ENCODE results near the gene SELENOH. TPM values are rescaled to one million over a fixed set of nuclear protein-coding genes. Genes with fewer than 3 reads are reported as not detected.

SELENOH gene
- total RNA-seq, 4 donors from 2014 or later, result 75.2 to 166 (median 112) TPM

GRCh38 chr11:57752954-57753353, 11.7 kb downstream of the SELENOH start:
- intact Hi-C loops (cut with DNase I), result loop anchor here (10.0 kb wide), 1 partner anchor 532 kb away; no protein-coding TSS in a partner anchor
- no peak for DNase-seq
- 91 to 94% methylated on average over 6 to 18 of the region's 30 CpGs for WGBS, 2 donors
- TF ChIP-seq, protein P1, sequence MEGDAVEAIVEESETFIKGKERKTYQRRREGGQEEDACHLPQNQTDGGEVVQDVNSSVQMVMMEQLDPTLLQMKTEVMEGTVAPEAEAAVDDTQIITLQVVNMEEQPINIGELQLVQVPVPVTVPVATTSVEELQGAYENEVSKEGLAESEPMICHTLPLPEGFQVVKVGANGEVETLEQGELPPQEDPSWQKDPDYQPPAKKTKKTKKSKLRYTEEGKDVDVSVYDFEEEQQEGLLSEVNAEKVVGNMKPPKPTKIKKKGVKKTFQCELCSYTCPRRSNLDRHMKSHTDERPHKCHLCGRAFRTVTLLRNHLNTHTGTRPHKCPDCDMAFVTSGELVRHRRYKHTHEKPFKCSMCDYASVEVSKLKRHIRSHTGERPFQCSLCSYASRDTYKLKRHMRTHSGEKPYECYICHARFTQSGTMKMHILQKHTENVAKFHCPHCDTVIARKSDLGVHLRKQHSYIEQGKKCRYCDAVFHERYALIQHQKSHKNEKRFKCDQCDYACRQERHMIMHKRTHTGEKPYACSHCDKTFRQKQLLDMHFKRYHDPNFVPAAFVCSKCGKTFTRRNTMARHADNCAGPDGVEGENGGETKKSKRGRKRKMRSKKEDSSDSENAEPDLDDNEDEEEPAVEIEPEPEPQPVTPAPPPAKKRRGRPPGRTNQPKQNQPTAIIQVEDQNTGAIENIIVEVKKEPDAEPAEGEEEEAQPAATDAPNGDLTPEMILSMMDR (IDR thresholded peaks at IDR 0.05), result no peak
- no peak for TF ChIP-seq POLR2A (IDR thresholded peaks at IDR 0.05)
- Histone ChIP-seq H3K4me1 (peaks cover 0 to 16% (median 0%) of the 10 kb centered on the region in 3 donors), H3K27me3 (no peaks in the 10 kb centered on the region), H3K9me3 (no peaks in the 10 kb centered on the region), H3K36me3 (no peaks in the 10 kb centered on the region), H3K4me3 (no peak overlapping the region), H3K27ac (no peak overlapping the region)

DNA sequence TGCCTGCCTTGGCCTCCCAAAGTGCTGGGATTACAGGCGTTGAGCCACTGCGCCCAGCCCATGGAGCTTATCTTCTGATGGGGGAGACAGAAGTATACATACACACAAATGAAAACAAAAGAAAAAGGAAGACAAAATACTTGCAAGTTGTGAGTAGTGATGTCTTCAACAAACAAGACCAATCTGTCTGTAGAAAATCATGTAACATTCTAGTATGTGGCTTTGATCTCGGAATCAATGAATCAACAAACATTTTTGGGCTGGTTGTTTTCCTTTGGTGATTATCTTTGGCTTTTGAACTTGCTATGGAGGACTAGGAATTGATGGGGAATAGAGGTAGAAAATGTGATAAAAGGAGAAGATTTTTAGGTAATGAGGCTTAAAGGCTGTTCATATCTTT, 16.9 kb downstream of the SELENOH start:
- TF ChIP-seq, protein P1 (IDR thresholded peaks at IDR 0.05), result no peak
- TF ChIP-seq POLR2A (IDR thresholded peaks at IDR 0.05), result no peak
- DNase-seq, result no peak
- Histone ChIP-seq H3K9me3 (no peaks in the 10 kb centered on the region), H3K27ac (no peak overlapping the region), H3K4me3 (no peak overlapping the region), H3K4me1 (peaks cover 0 to 13% (median 0%) of the 10 kb centered on the region in 3 donors), H3K27me3 (no peaks in the 10 kb centered on the region), H3K36me3 (no peaks in the 10 kb centered on the region)
- 88 to 100% methylated on average over 2 to 3 of the region's 3 CpGs for WGBS, 2 donors
- intact Hi-C loops (cut with DNase I), result loop anchor here (5.0 to 10.0 kb wide), 2 partner anchors 39 to 527 kb away; no protein-coding TSS in a partner anchor

DNA sequence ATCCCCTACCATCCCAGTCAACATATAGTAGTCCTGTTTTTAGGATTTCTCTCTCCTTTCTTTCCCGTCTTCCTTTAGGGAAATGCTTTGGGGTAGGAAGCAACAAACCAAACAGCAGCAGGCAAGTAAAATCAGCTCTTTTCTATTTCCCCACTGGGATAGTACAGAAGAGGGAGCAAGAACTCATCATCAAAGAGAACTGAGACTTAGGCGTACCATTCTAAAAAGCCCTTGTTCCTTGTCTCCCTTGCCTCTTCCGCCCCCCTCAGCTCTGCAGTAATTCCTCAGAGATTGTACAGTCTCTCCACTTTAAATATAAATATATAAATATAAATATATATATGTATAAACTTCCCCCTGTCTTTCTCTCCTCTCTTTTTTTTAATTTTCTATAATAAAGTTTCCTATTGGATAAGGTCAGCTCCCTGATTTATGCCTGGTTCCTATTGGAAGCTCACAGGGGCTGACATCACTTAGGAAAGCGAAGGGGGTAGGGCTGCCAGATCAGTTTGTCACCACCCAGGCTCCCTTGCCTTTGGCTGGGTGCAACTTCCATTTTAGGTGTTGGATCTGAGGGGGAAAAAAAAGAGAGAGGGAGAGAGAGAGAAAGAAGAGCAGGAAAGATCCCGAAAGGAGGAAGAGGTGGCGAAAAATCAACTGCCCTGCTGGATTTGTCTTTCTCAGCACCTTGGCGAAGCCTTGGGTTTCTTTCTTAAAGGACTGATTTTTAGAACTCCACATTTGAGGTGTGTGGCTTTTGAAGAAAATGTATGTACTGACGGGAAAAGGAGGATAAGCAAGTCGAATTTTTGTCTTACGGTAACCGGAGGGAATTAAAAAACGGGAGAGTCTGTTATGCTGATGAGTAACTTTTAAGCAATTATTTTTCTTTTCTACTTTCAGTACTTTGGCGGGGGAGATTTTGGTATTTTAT, 20.3 kb downstream of the SELENOH start, which contains the start of gene CTNND1:
CTNND1 (plus strand) TSS at position 502 of the 934 bp plus-strand sequence. CDS start 29,677 bp downstream, outside the sequence.
- WGBS, 2 donors, result 12 to 13% methylated on average over 13 of the region's 13 CpGs
- TF ChIP-seq, protein P1 (IDR thresholded peaks at IDR 0.05), result no peak
- TF ChIP-seq POLR2A (IDR thresholded peaks at IDR 0.05), result peak in 3 of 4 donors; percentile 71 to 82 (median 77)
- Histone ChIP-seq H3K36me3 (no peaks in the 10 kb centered on the region), H3K27ac (peak within 1 kb of the TSS; percentile 87 to 99 (median 94)), H3K27me3 (no peaks in the 10 kb centered on the region), H3K4me1 (peaks cover 10 to 40% (median 11%) of the 10 kb centered on the region in 3 donors), H3K4me3 (peak within 1 kb of the TSS; percentile 39 to 80 (median 66)), H3K9me3 (no peaks in the 10 kb centered on the region)
- no peak for DNase-seq
- intact Hi-C loops (cut with DNase I), result no loop called here

GRCh38 chr11:57762235-57762861, 21.1 kb downstream of the SELENOH start:
- no peaks in the 10 kb centered on the region for H3K9me3 ChIP-seq
- peak overlapping the region; percentile 87 to 99 (median 94) for H3K27ac ChIP-seq
- WGBS, 2 donors, result 7 to 11% methylated on average over 9 of the region's 9 CpGs
- peaks cover 11 to 43% (median 17%) of the 10 kb centered on the region in 3 donors for H3K4me1 ChIP-seq
- H3K27me3 ChIP-seq, result no peaks in the 10 kb centered on the region
- intact Hi-C loops (cut with DNase I), result no loop called here
- DNase-seq, result no peak
- H3K4me3 ChIP-seq, result peak overlapping the region; percentile 39 to 80 (median 66)
- H3K36me3 ChIP-seq, result peaks cover 0 to 6% (median 0%) of the 10 kb centered on the region in 3 donors
- TF ChIP-seq POLR2A (IDR thresholded peaks at IDR 0.05), result no peak

GRCh38 chr11:57763568-57763967, 22.3 kb downstream of the SELENOH start:
- DNase-seq, result no peak
- peak overlapping the region; percentile 75 to 99 (median 91) for H3K27ac ChIP-seq
- peak overlapping the region; percentile 39 to 80 (median 66) for H3K4me3 ChIP-seq
- no peaks in the 10 kb centered on the region for H3K27me3 ChIP-seq
- H3K4me1 ChIP-seq, result peaks cover 11 to 54% (median 24%) of the 10 kb centered on the region in 3 donors
- peaks cover 0 to 7% (median 0%) of the 10 kb centered on the region in 3 donors for H3K36me3 ChIP-seq
- TF ChIP-seq, protein P1 (IDR thresholded peaks at IDR 0.05), result peak in 5 of 6 experiments; percentile 19 to 49 (median 25)
- TF ChIP-seq POLR2A (IDR thresholded peaks at IDR 0.05), result peak in 1 of 4 donors; percentile 21
- intact Hi-C loops (cut with DNase I), result no loop called here
- no peaks in the 10 kb centered on the region for H3K9me3 ChIP-seq
- WGBS, 2 donors, result 0 to 17% methylated on average over 1 of the region's 1 CpG

All from esophagus squamous epithelium (tissue), 5 donors.